GM13976 (cell line): ENCODE data around the gene AKAP8.
A peak's percentile ranks its signal among the peaks of the same experiment; 100 is the strongest.

Source experiments
- DNase-seq: peaks from one replicate; pipeline ENCODE4 v3.0.0; 2012; ENCODE audit warnings: low spot score
- in situ Hi-C: fragments of 300-500 bp; cut with MboI; formaldehyde crosslinking; loops from one replicate; pipeline ENCODE4 v1.12.0; 2022; ENCODE audit warnings: low sequenced_read_pairs, mixed read lengths, inconsistent platforms; ENCODE audit not compliant: unreplicated experiment
- TF ChIP-seq, protein P1 (sequence below): IDR thresholded peaks from 2 replicates; pipeline ENCODE4 v1.5.1; 2012; ENCODE audit warnings: borderline replicate concordance, mild to moderate bottlenecking; ENCODE audit not compliant: insufficient read depth; ENCODE audit errors: extremely low read depth, missing control alignments, control extremely low read depth

Gene AKAP8

DNA sequence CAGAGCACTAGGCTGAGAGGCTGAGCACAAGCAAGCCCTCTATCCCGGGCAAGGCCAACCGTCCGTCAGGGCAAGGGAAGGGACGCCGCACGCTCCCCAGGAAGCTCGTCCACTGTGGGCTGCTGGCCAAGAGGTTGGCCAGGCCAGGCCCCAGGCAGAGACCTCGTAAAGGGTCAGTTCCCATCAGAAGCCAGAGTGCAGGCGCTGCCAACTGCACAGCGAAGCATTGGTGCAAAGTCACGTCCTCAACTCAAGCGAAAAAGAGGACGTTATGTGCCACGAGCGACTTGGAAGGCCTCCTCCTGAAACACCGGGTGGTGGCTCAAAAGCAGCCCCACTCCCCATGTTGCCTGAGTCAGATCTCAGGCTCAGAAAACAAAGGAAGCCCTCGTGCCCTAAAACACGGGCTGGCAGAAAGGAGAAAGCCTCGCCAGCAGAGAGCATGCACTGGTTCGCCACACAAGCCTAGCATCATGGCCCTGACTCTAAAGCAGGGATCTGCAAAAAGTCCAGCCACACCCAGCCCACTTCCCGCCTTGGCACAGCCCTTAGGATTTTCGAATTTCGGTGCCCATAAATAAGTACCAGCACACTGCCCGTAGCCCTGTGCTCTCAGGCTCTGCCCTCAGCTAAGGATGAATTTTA is 4.7 kb downstream of the AKAP8 start:
- peak; percentile 20 for DNase-seq
- TF ChIP-seq, protein P1, sequence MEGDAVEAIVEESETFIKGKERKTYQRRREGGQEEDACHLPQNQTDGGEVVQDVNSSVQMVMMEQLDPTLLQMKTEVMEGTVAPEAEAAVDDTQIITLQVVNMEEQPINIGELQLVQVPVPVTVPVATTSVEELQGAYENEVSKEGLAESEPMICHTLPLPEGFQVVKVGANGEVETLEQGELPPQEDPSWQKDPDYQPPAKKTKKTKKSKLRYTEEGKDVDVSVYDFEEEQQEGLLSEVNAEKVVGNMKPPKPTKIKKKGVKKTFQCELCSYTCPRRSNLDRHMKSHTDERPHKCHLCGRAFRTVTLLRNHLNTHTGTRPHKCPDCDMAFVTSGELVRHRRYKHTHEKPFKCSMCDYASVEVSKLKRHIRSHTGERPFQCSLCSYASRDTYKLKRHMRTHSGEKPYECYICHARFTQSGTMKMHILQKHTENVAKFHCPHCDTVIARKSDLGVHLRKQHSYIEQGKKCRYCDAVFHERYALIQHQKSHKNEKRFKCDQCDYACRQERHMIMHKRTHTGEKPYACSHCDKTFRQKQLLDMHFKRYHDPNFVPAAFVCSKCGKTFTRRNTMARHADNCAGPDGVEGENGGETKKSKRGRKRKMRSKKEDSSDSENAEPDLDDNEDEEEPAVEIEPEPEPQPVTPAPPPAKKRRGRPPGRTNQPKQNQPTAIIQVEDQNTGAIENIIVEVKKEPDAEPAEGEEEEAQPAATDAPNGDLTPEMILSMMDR, result no peak
- in situ Hi-C loops, result no loop called here

DNA sequence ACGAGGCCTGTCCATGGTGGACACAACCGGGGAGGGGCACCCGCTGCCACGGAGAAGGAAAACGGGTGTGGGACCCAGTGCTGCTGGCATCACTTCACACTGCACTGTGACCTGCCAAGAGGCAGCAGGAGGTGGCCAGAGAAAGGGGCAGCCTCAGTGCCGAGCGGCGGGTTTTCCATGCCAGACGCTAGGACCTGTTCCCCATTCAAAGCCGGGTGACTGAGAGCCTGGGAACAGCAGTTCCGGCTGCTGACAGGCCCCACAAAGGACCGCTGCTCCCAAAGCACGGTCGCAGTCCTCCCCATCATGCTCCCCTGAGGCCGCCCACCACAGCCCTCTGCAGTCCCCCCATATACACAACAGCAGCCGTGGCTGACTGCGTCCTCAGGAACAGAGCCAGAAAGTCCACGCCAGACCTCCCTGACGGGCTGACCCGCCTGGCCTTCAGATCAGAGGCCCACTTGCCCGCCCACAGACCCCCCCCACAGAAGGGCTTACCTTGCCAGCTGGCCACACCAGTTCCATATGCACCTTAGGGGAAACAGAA is 5.4 kb downstream of the AKAP8 start:
- DNase-seq, result peak; percentile 24
- TF ChIP-seq, protein P1, result no peak
- in situ Hi-C loops, result no loop called here

DNA sequence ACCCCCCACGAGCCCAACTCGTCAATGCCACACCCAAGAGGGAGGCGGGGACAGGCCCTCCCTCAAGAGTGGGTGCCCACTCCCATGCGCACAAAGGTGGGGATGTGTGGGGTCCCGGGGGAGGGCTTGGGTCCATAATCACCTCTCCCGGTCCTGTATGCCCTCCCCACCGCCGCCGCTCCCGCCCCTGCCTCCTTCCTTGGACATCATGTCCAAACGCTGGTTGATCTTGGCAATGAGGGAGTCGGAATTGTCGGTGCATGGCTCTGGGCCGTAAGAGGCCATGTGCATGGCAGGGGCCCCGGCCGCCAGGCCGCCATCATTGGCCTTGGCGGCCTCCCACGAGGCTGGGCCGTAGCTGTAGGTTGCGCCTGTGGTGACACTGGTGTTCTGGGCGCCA is 5.9 kb downstream of the AKAP8 start:
- TF ChIP-seq, protein P1, result no peak
- DNase-seq, result no peak
- in situ Hi-C loops, result no loop called here

DNA sequence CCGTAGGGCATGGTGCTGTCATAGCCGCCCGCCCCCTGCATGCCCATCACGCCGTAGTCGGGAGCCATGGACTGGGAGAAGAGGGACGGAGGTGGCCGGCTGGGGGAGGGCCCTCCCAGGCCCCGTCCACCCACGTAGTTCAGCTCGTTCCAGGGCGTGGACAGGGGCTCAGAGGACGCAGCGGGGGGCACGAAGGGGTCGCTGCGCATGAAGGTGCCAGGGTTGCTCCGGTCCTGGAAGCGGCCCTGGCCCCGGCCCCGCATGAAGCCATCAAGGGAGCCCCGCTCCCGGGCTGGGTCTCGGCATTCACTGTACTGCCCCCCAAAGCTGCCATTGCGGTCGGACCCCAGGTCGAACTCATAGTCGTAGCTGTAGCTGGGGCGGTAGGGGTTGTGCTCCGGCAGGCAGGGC is 6.7 kb downstream of the AKAP8 start:
- DNase-seq, result no peak
- TF ChIP-seq, protein P1, result no peak
- in situ Hi-C loops, result no loop called here

DNA sequence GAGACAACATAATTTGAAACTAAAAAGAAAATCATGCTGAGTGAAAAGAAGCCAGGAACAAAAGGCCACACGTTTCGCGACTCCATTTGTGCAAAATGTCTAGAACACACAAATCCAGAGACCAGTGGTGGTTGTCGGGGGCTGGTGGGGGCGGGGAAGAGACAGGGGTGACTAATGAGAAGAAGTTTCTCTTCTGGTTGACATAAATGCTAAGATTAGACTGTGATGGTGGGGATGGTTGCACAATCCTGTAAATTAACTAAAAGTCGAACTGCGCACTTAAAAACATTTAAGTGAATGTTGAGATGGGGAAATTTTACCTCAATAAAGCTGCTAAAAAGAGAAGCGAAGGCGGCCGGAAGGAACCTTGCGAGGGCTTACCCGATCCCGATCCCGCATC is 7.1 kb downstream of the AKAP8 start:
- DNase-seq, result no peak
- in situ Hi-C loops, result no loop called here
- TF ChIP-seq, protein P1, result no peak

DNA sequence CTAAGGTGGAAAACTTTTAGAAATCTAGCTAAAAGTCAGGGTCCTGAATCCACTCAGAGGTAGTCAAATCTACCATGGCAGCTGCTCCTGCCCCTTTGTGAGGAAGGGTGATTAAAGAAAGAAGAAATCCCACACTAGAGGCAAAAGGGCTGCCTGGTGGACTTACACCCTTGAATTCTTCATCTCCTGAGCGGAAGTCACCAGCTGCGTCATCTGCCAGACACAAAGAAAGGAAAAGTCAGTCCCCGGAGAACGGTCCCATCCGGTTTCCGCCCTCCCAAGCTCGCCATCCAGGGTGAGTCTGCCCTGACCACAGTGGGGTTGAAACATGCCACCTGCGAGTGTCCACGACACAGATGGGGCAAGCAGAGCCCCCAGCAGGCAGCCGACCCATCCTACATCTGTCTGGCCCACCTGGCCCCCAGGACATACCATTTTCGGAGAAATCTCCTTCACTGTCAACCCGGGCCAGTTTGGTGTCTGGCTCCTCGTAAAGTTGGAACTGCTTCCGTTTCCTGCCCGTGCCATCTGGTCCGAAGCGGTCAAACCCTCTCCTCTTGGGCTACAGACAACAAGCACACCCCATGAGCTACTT is 7.7 kb downstream of the AKAP8 start:
- DNase-seq, result no peak
- TF ChIP-seq, protein P1, result no peak
- in situ Hi-C loops, result no loop called here
